Measurements from ENCODE around the gene UFSP2. TPM values are rescaled to one million over a fixed set of nuclear protein-coding genes. Genes with fewer than 3 reads are reported as not detected.

The UFSP2 gene
- total RNA-seq, 4 donors from 2014 or later = 36.7 to 49.0 (median 40.6) TPM

DNA sequence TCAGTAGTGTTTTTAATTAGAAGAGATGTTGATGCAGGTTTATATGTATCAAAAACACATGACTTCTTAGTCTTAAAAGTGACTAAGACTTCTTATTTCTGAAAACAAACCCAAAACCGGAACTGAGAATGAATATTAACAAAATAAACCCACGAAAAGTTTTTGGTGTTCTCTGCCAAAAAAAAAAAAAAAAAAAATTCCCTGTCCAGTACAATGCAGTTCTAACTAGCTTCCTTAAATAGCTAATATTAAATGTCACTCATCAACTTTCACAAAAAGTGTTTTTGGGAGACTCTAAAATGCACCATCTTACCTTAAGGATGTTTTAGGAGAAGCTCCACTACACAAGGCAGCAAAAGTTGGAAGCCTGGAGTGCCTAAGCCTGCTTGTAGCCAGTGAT, 27.1 kb downstream of the UFSP2 start:
- peak overlapping the region; percentile 52 to 100 (median 99) for H3K27ac ChIP-seq (replicated peaks in 1 of 4)
- no peak for DNase-seq (ENCODE audit: extremely low spot score)
- H3K36me3 ChIP-seq = peaks cover 12 to 40% (median 26%) of the 10 kb centered on the region in 4 donors
- TF ChIP-seq POLR2AphosphoS5 (IDR thresholded peaks at IDR 0.05) (no peak), EP300 (IDR thresholded peaks at IDR 0.05) (no peak), POLR2A (IDR thresholded peaks at IDR 0.05; ENCODE audit: low read depth) (no peak)
- TF ChIP-seq, protein P1, sequence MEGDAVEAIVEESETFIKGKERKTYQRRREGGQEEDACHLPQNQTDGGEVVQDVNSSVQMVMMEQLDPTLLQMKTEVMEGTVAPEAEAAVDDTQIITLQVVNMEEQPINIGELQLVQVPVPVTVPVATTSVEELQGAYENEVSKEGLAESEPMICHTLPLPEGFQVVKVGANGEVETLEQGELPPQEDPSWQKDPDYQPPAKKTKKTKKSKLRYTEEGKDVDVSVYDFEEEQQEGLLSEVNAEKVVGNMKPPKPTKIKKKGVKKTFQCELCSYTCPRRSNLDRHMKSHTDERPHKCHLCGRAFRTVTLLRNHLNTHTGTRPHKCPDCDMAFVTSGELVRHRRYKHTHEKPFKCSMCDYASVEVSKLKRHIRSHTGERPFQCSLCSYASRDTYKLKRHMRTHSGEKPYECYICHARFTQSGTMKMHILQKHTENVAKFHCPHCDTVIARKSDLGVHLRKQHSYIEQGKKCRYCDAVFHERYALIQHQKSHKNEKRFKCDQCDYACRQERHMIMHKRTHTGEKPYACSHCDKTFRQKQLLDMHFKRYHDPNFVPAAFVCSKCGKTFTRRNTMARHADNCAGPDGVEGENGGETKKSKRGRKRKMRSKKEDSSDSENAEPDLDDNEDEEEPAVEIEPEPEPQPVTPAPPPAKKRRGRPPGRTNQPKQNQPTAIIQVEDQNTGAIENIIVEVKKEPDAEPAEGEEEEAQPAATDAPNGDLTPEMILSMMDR (IDR thresholded peaks at IDR 0.05) = no peak
- H3K27me3 ChIP-seq = no peaks in the 10 kb centered on the region
- 15% methylated on average over 2 of the region's 2 CpGs for WGBS
- no peaks in the 10 kb centered on the region for H3K9me3 ChIP-seq
- H3K4me1 ChIP-seq = peaks cover 18 to 50% (median 38%) of the 10 kb centered on the region in 4 donors
- intact Hi-C loops (cut with DNase I) = loop anchor here (5.0 to 10.0 kb wide), 2 partner anchors 196 kb away; partner anchors contain the start of gene CFAP97
- peak overlapping the region in 1 of 4 donors; percentile 1 for H3K4me3 ChIP-seq

DNA sequence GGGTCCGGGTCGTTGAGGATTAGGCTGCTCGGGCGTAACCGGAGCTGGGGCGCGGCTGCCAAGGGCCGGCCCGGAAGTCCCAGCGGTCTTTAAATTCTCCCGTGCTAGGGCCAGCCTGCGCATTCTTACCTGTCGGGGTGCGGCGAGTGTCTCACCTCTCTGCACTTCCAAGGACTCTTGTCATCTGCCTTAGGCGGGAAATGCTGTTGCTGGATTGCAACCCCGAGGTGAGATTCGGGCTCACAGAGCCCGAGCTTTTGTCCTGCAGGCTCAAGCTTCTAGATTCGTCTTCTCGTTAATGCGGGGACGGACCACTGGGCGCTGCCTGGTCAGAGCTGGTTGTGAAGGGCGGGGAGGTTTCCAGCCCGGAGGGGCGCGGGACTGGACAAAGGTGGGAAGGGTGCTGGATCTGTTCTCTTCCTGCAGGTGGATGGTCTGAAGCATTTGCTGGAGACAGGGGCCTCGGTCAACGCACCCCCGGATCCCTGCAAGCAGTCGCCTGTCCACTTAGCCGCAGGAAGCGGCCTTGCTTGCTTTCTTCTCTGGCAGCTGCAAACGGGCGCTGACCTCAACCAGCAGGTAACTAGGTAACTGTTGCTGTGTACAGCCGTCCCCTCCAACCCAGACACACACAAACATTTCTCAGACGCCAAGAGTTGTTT, 28.9 kb downstream of the UFSP2 start, which contains the start of gene ANKRD37:
Gene ANKRD37, plus strand, starts transcription at position 118 of the 662 bp plus-strand sequence. Its CDS starts 83 bp downstream, at position 201.
- 20% methylated on average over 10 of the region's 38 CpGs for WGBS
- Histone ChIP-seq H3K4me3 (peak within 1 kb of the TSS; percentile 69 to 90 (median 81)), H3K27ac (replicated peaks in 1 of 4) (peak within 1 kb of the TSS; percentile 99 to 100 (median 100)), H3K9me3 (no peaks in the 10 kb centered on the region), H3K27me3 (no peaks in the 10 kb centered on the region), H3K4me1 (peaks cover 18 to 50% (median 38%) of the 10 kb centered on the region in 4 donors), H3K36me3 (peaks cover 2 to 23% (median 11%) of the 10 kb centered on the region in 4 donors)
- DNase-seq (ENCODE audit: extremely low spot score) = no peak
- TF ChIP-seq POLR2AphosphoS5 (IDR thresholded peaks at IDR 0.05) (no peak), EP300 (IDR thresholded peaks at IDR 0.05) (peak; percentile 15), POLR2A (IDR thresholded peaks at IDR 0.05; ENCODE audit: low read depth) (no peak)
- TF ChIP-seq, protein P1 (IDR thresholded peaks at IDR 0.05) = peak in 1 of 3 experiments; percentile 17
- intact Hi-C loops (cut with DNase I) = loop anchor here (5.0 to 10.0 kb wide), 2 partner anchors 195 to 198 kb away; partner anchors contain the start of gene CFAP97

DNA sequence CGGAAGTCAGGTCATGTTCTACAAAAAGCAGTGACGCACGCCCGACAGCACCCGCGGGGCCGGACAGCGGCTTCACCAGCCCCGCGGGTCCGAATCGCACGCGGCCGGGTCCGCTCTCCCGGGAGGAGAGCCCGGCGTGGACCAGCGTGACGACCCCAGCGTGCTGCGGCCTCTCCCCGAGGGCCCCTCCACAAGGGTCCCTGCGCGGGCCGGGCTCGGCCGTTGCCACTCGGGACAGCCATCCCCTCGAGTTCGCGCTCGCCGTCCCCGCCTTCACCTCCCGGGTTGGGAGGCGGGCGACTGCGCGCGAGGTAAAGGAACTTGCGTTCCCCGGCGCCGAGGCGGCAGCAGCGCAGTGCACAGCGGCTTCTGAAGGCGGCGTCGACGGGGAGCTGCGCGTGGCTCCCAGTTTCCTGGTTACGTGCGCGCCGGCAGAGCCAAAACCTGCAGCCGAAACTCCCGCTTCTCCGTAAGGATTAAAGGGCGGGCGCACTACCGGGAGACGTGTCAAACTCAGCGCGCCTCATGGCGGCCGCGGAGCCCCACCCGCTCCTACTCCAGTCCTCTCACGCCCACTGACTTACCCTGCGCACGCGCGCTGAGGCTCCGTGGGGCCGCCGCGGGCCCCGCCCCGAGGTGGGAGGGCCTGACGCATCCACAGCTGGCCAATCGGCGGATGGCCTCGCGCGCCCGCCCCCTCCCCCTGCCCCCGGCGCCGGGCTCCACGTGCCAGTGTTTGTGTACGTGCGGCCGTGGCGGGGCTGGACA, 29.6 kb downstream of the UFSP2 start:
- Histone ChIP-seq H3K27me3 (no peaks in the 10 kb centered on the region), H3K27ac (replicated peaks in 1 of 4) (peak overlapping the region; percentile 99 to 100 (median 100)), H3K9me3 (no peaks in the 10 kb centered on the region), H3K4me3 (peak overlapping the region; percentile 69 to 90 (median 81)), H3K4me1 (peaks cover 18 to 50% (median 38%) of the 10 kb centered on the region in 4 donors), H3K36me3 (peaks cover 0 to 16% (median 5%) of the 10 kb centered on the region in 4 donors)
- 0% methylated on average over 14 of the region's 98 CpGs for WGBS
- TF ChIP-seq POLR2AphosphoS5 (IDR thresholded peaks at IDR 0.05) (peak; percentile 92 to 95), EP300 (IDR thresholded peaks at IDR 0.05) (no peak), POLR2A (IDR thresholded peaks at IDR 0.05; ENCODE audit: low read depth) (peak; percentile 67)
- TF ChIP-seq, protein P1 (IDR thresholded peaks at IDR 0.05) = no peak
- intact Hi-C loops (cut with DNase I) = loop anchor here (5.0 to 10.0 kb wide), 2 partner anchors 194 to 199 kb away; partner anchors contain the start of gene CFAP97
- DNase-seq (ENCODE audit: extremely low spot score) = peak; percentile 99

DNA sequence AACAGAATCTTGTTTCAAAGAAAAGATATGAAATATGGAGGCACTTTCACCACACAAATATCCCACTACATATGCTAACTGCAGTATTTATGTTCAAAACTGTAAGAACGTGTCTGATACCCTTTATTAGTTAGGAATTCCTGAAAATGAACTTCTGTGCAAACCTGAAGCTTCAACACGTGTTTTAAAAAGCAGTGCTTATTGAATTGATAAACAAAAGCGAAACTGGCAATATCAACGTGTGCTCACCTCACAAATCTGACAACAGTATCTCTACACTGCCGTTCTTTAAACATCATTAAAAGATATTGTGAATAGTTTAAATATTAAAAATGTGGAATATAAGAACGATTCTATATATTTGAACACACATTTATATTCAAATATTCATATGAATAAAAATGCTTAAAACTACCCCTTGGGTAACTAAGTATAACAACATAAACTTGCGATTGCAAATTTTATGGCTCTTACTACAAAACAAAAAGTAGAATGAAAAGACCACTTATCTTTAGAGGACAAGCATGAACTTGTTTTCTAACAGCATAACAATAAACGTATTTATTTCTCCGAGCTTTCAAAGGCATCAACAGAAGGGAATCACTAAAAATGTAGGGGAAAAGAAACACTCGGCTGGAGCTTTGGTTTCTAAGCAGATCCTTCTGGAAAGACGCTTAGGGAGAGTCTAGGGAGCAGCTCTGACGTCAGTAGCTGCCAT, 30.4 kb downstream of the UFSP2 start, which contains the start of gene LRP2BP:
Gene LRP2BP, minus strand, starts transcription at position 687 of the 718 bp plus-strand sequence. CDS start 17,738 bp downstream, outside the sequence.
- Histone ChIP-seq H3K4me1 (peaks cover 18 to 49% (median 38%) of the 10 kb centered on the region in 4 donors), H3K4me3 (peak within 1 kb of the TSS; percentile 69 to 90 (median 81)), H3K9me3 (no peaks in the 10 kb centered on the region), H3K27ac (replicated peaks in 1 of 4) (peak within 1 kb of the TSS; percentile 99 to 100 (median 100)), H3K36me3 (peaks cover 0 to 8% (median 2%) of the 10 kb centered on the region in 4 donors), H3K27me3 (no peaks in the 10 kb centered on the region)
- DNase-seq (ENCODE audit: extremely low spot score) = no peak
- 21% methylated on average over 12 of the region's 12 CpGs for WGBS
- TF ChIP-seq EP300 (IDR thresholded peaks at IDR 0.05) = no peak
- no peak for TF ChIP-seq POLR2A (IDR thresholded peaks at IDR 0.05; ENCODE audit: low read depth)
- TF ChIP-seq POLR2AphosphoS5 (IDR thresholded peaks at IDR 0.05) = no peak
- TF ChIP-seq, protein P1 (IDR thresholded peaks at IDR 0.05) = no peak
- intact Hi-C loops (cut with DNase I) = loop anchor here (5.0 to 10.0 kb wide), 2 partner anchors 193 to 199 kb away; partner anchors contain the start of gene CFAP97
